H1 (cell line): ENCODE data around the gene TELO2. TPM values are rescaled to one million over a fixed set of nuclear protein-coding genes. Genes with fewer than 3 reads are reported as not detected.

Experiments
- CTCF ChIA-PET: fragments of 300-600 bp; sonication (Branson Sonifier 250); formaldehyde crosslinking; loops from one replicate; lab custom pipeline; 2021; ENCODE audit not compliant: partially characterized antibody; lab: Charles Lee
- POLR2A ChIA-PET: fragments of 300-600 bp; sonication (Branson Sonifier 250); formaldehyde crosslinking; loops from one replicate; lab custom pipeline; 2021; ENCODE audit warnings: inconsistent platforms; ENCODE audit not compliant: partially characterized antibody; lab: Charles Lee
- DNase-seq, 2 experiments: peaks; one replicate each; pipeline versions ENCODE4 v3.0.0 to v3.0.0-alpha.2; 2010 to 2022; ENCODE audit warnings: low spot score in 2 of 2, low read depth in 1 of 2, mixed read lengths in 1 of 2
- FAIRE-seq: peaks from 2 replicates; lab custom pipeline; 2011; peaks lifted over from hg19 to GRCh38; lab: Jason Lieb, UNC
- H2AFZ ChIP-seq: 2 replicates; pipeline ENCODE4 v1.8.1; 2012; ENCODE audit warnings: low read length, inconsistent platforms
- H2AK5ac ChIP-seq: 2 replicates; pipeline ENCODE4 v1.6.1; 2013; ENCODE audit warnings: low read depth, low read length
- H2BK120ac ChIP-seq: replicated peaks from 2 replicates; pipeline ENCODE3; 2013; ENCODE audit warnings: low read depth, low read length, inconsistent platforms
- H2BK12ac ChIP-seq: 2 replicates; pipeline ENCODE4 v1.6.1; 2013; ENCODE audit warnings: low read depth, low read length
- H2BK15ac ChIP-seq: 2 replicates; pipeline ENCODE4 v1.6.1; 2013; ENCODE audit warnings: low read length
- H2BK20ac ChIP-seq: 2 replicates; pipeline ENCODE4 v1.6.1; 2013; ENCODE audit warnings: low read length
- H2BK5ac ChIP-seq: 2 replicates; pipeline ENCODE4 v1.6.1; 2013; ENCODE audit warnings: low read depth, low read length
- H3K14ac ChIP-seq: 2 replicates; pipeline ENCODE4 v1.6.1; 2013; ENCODE audit warnings: inconsistent platforms; ENCODE audit not compliant: insufficient read length
- H3K18ac ChIP-seq: 2 replicates; pipeline ENCODE4 v1.6.1; 2013; ENCODE audit warnings: low read length; ENCODE audit errors: extremely low read depth
- H3K23ac ChIP-seq: 2 replicates; pipeline ENCODE4 v1.6.1; 2013; ENCODE audit warnings: inconsistent platforms; ENCODE audit not compliant: insufficient read length
- H3K23me2 ChIP-seq: 2 replicates; pipeline ENCODE4 v1.6.1; 2013; ENCODE audit warnings: low read depth, low read length
- H3K27ac ChIP-seq: 2 replicates; pipeline ENCODE4 v1.6.1; 2011; ENCODE audit warnings: low read depth, low read length, inconsistent platforms
- H3K27me3 ChIP-seq, 4 experiments: replicated peaks in 1 of 4; 1 replicate in 1 of 4; 2 replicates in 3 of 4; pipeline versions ENCODE4 v1.6.1 to v1.8.1; 2011 to 2013; ENCODE audit warnings: low read length in 3 of 4, mild to moderate bottlenecking in 3 of 4, inconsistent platforms in 2 of 4, mixed read lengths in 2 of 4, moderate library complexity in 1 of 4; ENCODE audit not compliant: control insufficient read depth in 3 of 4, insufficient read depth in 3 of 4; ENCODE audit errors: extremely low read depth in 1 of 4
- H3K36me3 ChIP-seq, 4 experiments: 2 replicates each; pipeline versions ENCODE4 v1.6.1 to v1.8.1; 2011 to 2013; ENCODE audit warnings: mild to moderate bottlenecking in 4 of 4, low read length in 3 of 4, moderate library complexity in 2 of 4, control low read depth in 1 of 4, inconsistent platforms in 1 of 4; ENCODE audit not compliant: insufficient read depth in 4 of 4, control insufficient read depth in 2 of 4
- H3K4ac ChIP-seq: replicated peaks from 2 replicates; pipeline ENCODE3; 2013; ENCODE audit warnings: low read length, low read depth, mixed read lengths, inconsistent platforms; ENCODE audit not compliant: insufficient read length
- H3K4me1 ChIP-seq, 4 experiments: replicated peaks in 1 of 4; 1 replicate in 1 of 4; 2 replicates in 3 of 4; pipeline versions ENCODE4 v1.6.1 to v1.8.1; 2011 to 2013; ENCODE audit warnings: low read length in 3 of 4, inconsistent platforms in 2 of 4, mixed read lengths in 1 of 4; ENCODE audit not compliant: insufficient read depth in 4 of 4, control insufficient read depth in 3 of 4
- H3K4me2 ChIP-seq, 2 experiments: 2 replicates each; pipeline versions ENCODE4 v1.6.1 to v1.8.1; 2011 to 2013; ENCODE audit warnings: low read depth in 2 of 2, low read length in 2 of 2, control low read depth in 1 of 2, inconsistent platforms in 1 of 2, mild to moderate bottlenecking in 1 of 2; ENCODE audit not compliant: insufficient read depth in 1 of 2
- H3K4me3 ChIP-seq, 4 experiments: fragments of 200-600, 300-600 bp in 1 of 4; sonication (generic), shearing (Covaris generic), sonication (Bioruptor Twin) in 1 of 4; 2 replicates each; pipeline versions ENCODE4 v1.5.1 to v1.8.1; 2011 to 2016; ENCODE audit warnings: low read length in 4 of 4, low read depth in 3 of 4, control low read depth in 2 of 4, inconsistent platforms in 2 of 4, mild to moderate bottlenecking in 2 of 4, mixed read lengths in 1 of 4, moderate library complexity in 1 of 4; ENCODE audit not compliant: insufficient read depth in 2 of 4; ENCODE audit errors: extremely low read depth in 1 of 4
- H3K56ac ChIP-seq: replicated peaks from 2 replicates; pipeline ENCODE3; 2013; ENCODE audit warnings: low read depth, mild to moderate bottlenecking, mixed read lengths, low read length, inconsistent platforms; ENCODE audit not compliant: insufficient read length
- H3K79me1 ChIP-seq: 2 replicates; pipeline ENCODE4 v1.6.1; 2013; ENCODE audit warnings: low read depth, low read length, control low read depth
- H3K79me2 ChIP-seq, 2 experiments: 2 replicates each; pipeline versions ENCODE4 v1.6.1 to v1.8.1; 2012 to 2013; ENCODE audit warnings: low read length in 2 of 2, mild to moderate bottlenecking in 2 of 2, inconsistent platforms in 1 of 2; ENCODE audit not compliant: insufficient read depth in 2 of 2, control insufficient read depth in 1 of 2
- H3K9ac ChIP-seq, 4 experiments: replicated peaks in 1 of 4; 1 replicate in 1 of 4; 2 replicates in 3 of 4; pipeline versions ENCODE4 v1.6.1 to v1.8.1; 2011 to 2013; ENCODE audit warnings: low read depth in 3 of 4, low read length in 3 of 4, control low read depth in 2 of 4, mild to moderate bottlenecking in 2 of 4, moderate library complexity in 2 of 4, inconsistent platforms in 1 of 4; ENCODE audit errors: extremely low read depth in 1 of 4
- H3K9me3 ChIP-seq, 2 experiments: 2 replicates each; pipeline versions ENCODE4 v1.6.1 to v1.8.1; 2012 to 2013; ENCODE audit warnings: mild to moderate bottlenecking in 2 of 2, moderate library complexity in 2 of 2, control low read depth in 1 of 2, inconsistent platforms in 1 of 2, low read depth in 1 of 2, low read length in 1 of 2, mixed read lengths in 1 of 2; ENCODE audit not compliant: insufficient read depth in 2 of 2
- H4K20me1 ChIP-seq, 2 experiments: replicated peaks in 1 of 2; 2 replicates each; pipeline versions ENCODE3 to v1.8.1; 2011 to 2013; ENCODE audit warnings: inconsistent platforms in 2 of 2, low read length in 2 of 2, mild to moderate bottlenecking in 1 of 2; ENCODE audit not compliant: insufficient read depth in 2 of 2, control insufficient read depth in 1 of 2
- H4K5ac ChIP-seq: 2 replicates; pipeline ENCODE4 v1.6.1; 2013; ENCODE audit warnings: low read length, low read depth, mixed read lengths, inconsistent platforms; ENCODE audit not compliant: insufficient read length
- H4K8ac ChIP-seq: 2 replicates; pipeline ENCODE4 v1.8.0; 2013; ENCODE audit warnings: mild to moderate bottlenecking, moderate library complexity, low read length, inconsistent platforms; ENCODE audit not compliant: insufficient read depth; ENCODE audit errors: extremely low read depth
- H4K91ac ChIP-seq: replicated peaks from 2 replicates; pipeline ENCODE3; 2013; ENCODE audit warnings: low read length, mixed read lengths, inconsistent platforms; ENCODE audit not compliant: insufficient read length
- BACH1 ChIP-seq: IDR thresholded peaks from 2 replicates; pipeline ENCODE4 v1.6.1; 2012; ENCODE audit warnings: low read length, improper control_type of control experiment
- BRCA1 ChIP-seq: IDR thresholded peaks from 2 replicates; pipeline ENCODE4 v1.6.1; 2012; ENCODE audit warnings: low read depth, low read length, improper control_type of control experiment
- CTBP2 ChIP-seq: IDR thresholded peaks from 2 replicates; pipeline ENCODE4 v1.7.0; 2011; ENCODE audit warnings: borderline replicate concordance, mild to moderate bottlenecking, moderate library complexity, mixed read lengths, low read length; ENCODE audit not compliant: insufficient read depth, insufficient read length
- GABPA ChIP-seq: IDR thresholded peaks from 2 replicates; pipeline ENCODE4 v1.6.1; 2011; ENCODE audit warnings: mild to moderate bottlenecking, low read length, moderate library complexity, borderline replicate concordance; ENCODE audit not compliant: insufficient read depth
- KDM5A ChIP-seq: fragments of 200-600 bp; IDR thresholded peaks from 2 replicates; pipeline ENCODE4 v1.7.1; 2012; ENCODE audit warnings: mild to moderate bottlenecking, low read length, inconsistent platforms, mixed read lengths
- POLR2A ChIP-seq, 2 experiments: IDR thresholded peaks; 1 replicate in 1 of 2; 2 replicates in 1 of 2; pipeline ENCODE4 v1.6.1; 2011; ENCODE audit warnings: low read depth in 2 of 2, low read length in 2 of 2, mild to moderate bottlenecking in 2 of 2; ENCODE audit errors: control extremely low read depth in 1 of 2
- POLR2AphosphoS5 ChIP-seq: IDR thresholded peaks from 2 replicates; pipeline ENCODE4 v1.6.1; 2011; ENCODE audit warnings: low read depth, low read length
- SIN3A ChIP-seq, 2 experiments: IDR thresholded peaks in 1 of 2; conservative IDR thresholded peaks in 1 of 2; 2 replicates each; pipeline ENCODE4 v1.6.1; 2011 to 2012; ENCODE audit warnings: low read length in 2 of 2, improper control_type of control experiment in 1 of 2, low read depth in 1 of 2, mild to moderate bottlenecking in 1 of 2
- SP2 ChIP-seq: IDR thresholded peaks from 2 replicates; pipeline ENCODE4 v1.6.1; 2012; ENCODE audit warnings: mild to moderate bottlenecking, low read length, inconsistent platforms
- SP4 ChIP-seq: IDR thresholded peaks from 2 replicates; pipeline ENCODE4 v1.6.1; 2012; ENCODE audit warnings: low read length, inconsistent platforms
- TAF1 ChIP-seq: IDR thresholded peaks from 2 replicates; pipeline ENCODE4 v1.6.1; 2011; ENCODE audit warnings: mild to moderate bottlenecking, low read depth, low read length
- TCF12 ChIP-seq: IDR thresholded peaks from 2 replicates; pipeline ENCODE4 v1.6.1; 2011; ENCODE audit warnings: low read depth, mild to moderate bottlenecking, low read length
- WGBS, 2 experiments: shearing (Covaris generic) in 1 of 2; methylation state at CpG; one replicate each; pipeline versions ENCODE4 v1.1.6 to v1.1.7; 2013 to 2015; ENCODE audit warnings: low lambda C conversion rate in 2 of 2, mixed read lengths in 2 of 2, inconsistent platforms in 1 of 2, low coverage in 1 of 2, missing lambda C conversion rate in 1 of 2; ENCODE audit not compliant: insufficient replicate concordance in 2 of 2, insufficient coverage in 1 of 2, insufficient read length in 1 of 2; ENCODE audit errors: extremely low coverage in 1 of 2, missing lambda C conversion rate in 1 of 2; 5-methylcytosine and 5-hydroxymethylcytosine counted together
- polyA plus RNA-seq, 7 experiments: library from polyadenylated mRNA; depleted of rRNA in 3 of 7; stranded (reverse) in 5 of 7; unstranded in 2 of 7; fragments of >200 nt in 5 of 7; fragments of 200-250 nt in 2 of 7; gene quantifications; 1 replicate in 5 of 7; 2 replicates in 1 of 7; 4 replicates in 1 of 7; pipeline versions ENCODE4 v1.2.1 to v1.2.3, GENCODE V29; 2011 to 2013; ENCODE audit warnings: missing spikeins in 2 of 7, mixed read lengths in 2 of 7
- total RNA-seq: library from RNA; stranded (reverse); fragmentation: NEBNext Ultra II Directional; extraction: Animal tissue kit (Norgen Biotek cat#: 25700); gene quantifications from 2 replicates; pipeline ENCODE4 v1.2.1, GENCODE V29; 2021
- TF ChIP-seq, protein P1 (sequence below), 3 experiments: IDR thresholded peaks; 1 replicate in 2 of 3; 2 replicates in 1 of 3; pipeline versions ENCODE4 v1.5.1 to v1.6.1; 2011; ENCODE audit warnings: low read length in 3 of 3, mild to moderate bottlenecking in 3 of 3, inconsistent platforms in 2 of 3, low read depth in 1 of 3, moderate library complexity in 1 of 3; ENCODE audit not compliant: insufficient read depth in 1 of 3; ENCODE audit errors: control extremely low read depth in 1 of 3

The TELO2 gene
- total and polyA plus RNA-seq, 2 of the 8 experiments (the other 6 are each of a cell fraction or from before 2014, with no cell fraction given): 39.3 to 64.8 TPM

DNA sequence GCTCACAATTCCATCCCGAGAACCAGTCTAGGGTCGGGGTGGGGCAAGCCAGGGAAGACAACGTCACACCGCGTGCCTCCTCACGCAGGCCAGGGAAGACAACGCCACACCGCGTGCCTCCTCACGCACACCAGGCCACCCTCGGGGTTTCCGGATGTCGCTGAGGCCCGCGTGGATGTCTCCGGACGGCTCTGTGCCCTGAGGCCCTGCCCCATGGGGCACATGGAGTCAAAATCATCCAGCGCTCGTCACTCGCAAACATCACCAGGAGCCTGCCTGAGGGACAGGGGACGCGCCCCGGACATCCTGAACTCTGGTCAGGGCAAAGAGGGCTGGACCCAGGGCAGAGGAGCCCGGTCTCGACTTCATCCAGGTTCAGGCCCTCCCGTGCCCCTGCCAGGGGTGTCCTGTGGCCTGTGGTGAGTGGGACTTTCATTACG, 44.0 kb downstream of the TELO2 start:
- Histone ChIP-seq H4K20me1 (peaks cover 4 to 9% of the 10 kb centered on the region in 2 experiments), H3K4me2 (no peak overlapping the region), H2BK15ac (no peak overlapping the region), H4K8ac (no peak overlapping the region), H3K23ac (no peak overlapping the region), H3K56ac (no peak overlapping the region), H2AK5ac (no peak overlapping the region), H3K9me3 (no peaks in the 10 kb centered on the region), H3K36me3 (no peaks in the 10 kb centered on the region; a peak in 2 of 8 replicates), H3K23me2 (no peaks in the 10 kb centered on the region), H3K79me1 (no peaks in the 10 kb centered on the region), H3K14ac (no peak overlapping the region), H3K18ac (no peak overlapping the region), H3K79me2 (no peaks in the 10 kb centered on the region), H2BK5ac (no peak overlapping the region), H2AFZ (no peak overlapping the region), H3K9ac (no peak overlapping the region), H3K4me3 (no peak overlapping the region), H3K27ac (no peak overlapping the region), H3K27me3 (no peaks in the 10 kb centered on the region), H4K5ac (no peak overlapping the region), H3K4me1 (no peaks in the 10 kb centered on the region; a peak in 1 of 7 replicates), H3K4ac (no peak overlapping the region), H2BK20ac (no peak overlapping the region), H2BK120ac (no peak overlapping the region), H2BK12ac (no peak overlapping the region), H4K91ac (no peak overlapping the region)
- CTCF ChIA-PET: interaction anchor here (0.6 to 3.0 kb wide), 2 partner anchors 13 to 27 kb away, joined by 3 to 10 read pairs; no protein-coding TSS in a partner anchor
- WGBS, 2 experiments: 93% methylated on average over 15 of the region's 27 CpGs; no CpG with 5 or more reads in 1 of the 2 experiments
- FAIRE-seq (no peak), DNase-seq (no peak)
- POLR2A ChIA-PET: interaction anchor here (1.4 kb wide), 1 partner anchor 26 kb away, joined by 4 read pairs; no protein-coding TSS in a partner anchor
- TF ChIP-seq SP4: no peak
- no peak for TF ChIP-seq POLR2A (IDR thresholded peaks at IDR 0.05; ENCODE audit: control extremely low read depth in 1 of 2, low read depth in 2 of 2, low read length in 2 of 2)
- TF ChIP-seq, protein P1, sequence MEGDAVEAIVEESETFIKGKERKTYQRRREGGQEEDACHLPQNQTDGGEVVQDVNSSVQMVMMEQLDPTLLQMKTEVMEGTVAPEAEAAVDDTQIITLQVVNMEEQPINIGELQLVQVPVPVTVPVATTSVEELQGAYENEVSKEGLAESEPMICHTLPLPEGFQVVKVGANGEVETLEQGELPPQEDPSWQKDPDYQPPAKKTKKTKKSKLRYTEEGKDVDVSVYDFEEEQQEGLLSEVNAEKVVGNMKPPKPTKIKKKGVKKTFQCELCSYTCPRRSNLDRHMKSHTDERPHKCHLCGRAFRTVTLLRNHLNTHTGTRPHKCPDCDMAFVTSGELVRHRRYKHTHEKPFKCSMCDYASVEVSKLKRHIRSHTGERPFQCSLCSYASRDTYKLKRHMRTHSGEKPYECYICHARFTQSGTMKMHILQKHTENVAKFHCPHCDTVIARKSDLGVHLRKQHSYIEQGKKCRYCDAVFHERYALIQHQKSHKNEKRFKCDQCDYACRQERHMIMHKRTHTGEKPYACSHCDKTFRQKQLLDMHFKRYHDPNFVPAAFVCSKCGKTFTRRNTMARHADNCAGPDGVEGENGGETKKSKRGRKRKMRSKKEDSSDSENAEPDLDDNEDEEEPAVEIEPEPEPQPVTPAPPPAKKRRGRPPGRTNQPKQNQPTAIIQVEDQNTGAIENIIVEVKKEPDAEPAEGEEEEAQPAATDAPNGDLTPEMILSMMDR (IDR thresholded peaks at IDR 0.05; ENCODE audit: control extremely low read depth in 1 of 3, insufficient read depth in 1 of 3, low read depth in 1 of 3, low read length in 3 of 3): no peak
- no peak for TF ChIP-seq CTBP2
- no peak for TF ChIP-seq GABPA
- TF ChIP-seq TAF1: no peak
- no peak for TF ChIP-seq BACH1
- no peak for TF ChIP-seq KDM5A
- TF ChIP-seq SP2: no peak
- TF ChIP-seq POLR2AphosphoS5: no peak
- no peak for TF ChIP-seq BRCA1
- TF ChIP-seq TCF12: no peak
- TF ChIP-seq SIN3A (conservative IDR thresholded peaks at IDR 0.05 in 1 of 2, IDR thresholded peaks at IDR 0.05 in 1 of 2; ENCODE audit: low read depth in 1 of 2, low read length in 2 of 2): no peak
